ENCODE measurements around the gene LCTL. TPM values are rescaled to one million over a fixed set of nuclear protein-coding genes. Genes with fewer than 3 reads are reported as not detected.

Gene LCTL
- total and polyA plus RNA-seq, 2 of the 8 experiments (the other 6 are each of a cell fraction or from before 2014, with no cell fraction given), result 5.5 to 6.2 TPM

- Histone ChIP-seq H2BK12ac (ENCODE audit: low read depth, low read length) (no peak overlapping the region), H3K23ac (ENCODE audit: insufficient read length) (no peak overlapping the region), H2AFZ (ENCODE audit: low read length) (no peak overlapping the region), H2BK120ac (replicated peaks; ENCODE audit: low read depth, low read length) (no peak overlapping the region), H3K79me2 (ENCODE audit: control insufficient read depth in 1 of 2, insufficient read depth in 2 of 2, low read length in 2 of 2) (no peaks in the 10 kb centered on the region), H4K5ac (ENCODE audit: insufficient read length, low read depth, low read length) (no peak overlapping the region), H3K23me2 (ENCODE audit: low read depth, low read length) (no peaks in the 10 kb centered on the region; the same call in 1 of the 2 replicates), H2AK5ac (ENCODE audit: low read depth, low read length) (no peak overlapping the region), H3K79me1 (ENCODE audit: low read depth, low read length) (no peaks in the 10 kb centered on the region), H4K8ac (ENCODE audit: extremely low read depth, insufficient read depth, low read length) (no peak overlapping the region), H3K9ac (replicated peaks in 1 of 4; ENCODE audit: extremely low read depth in 1 of 4, low read depth in 3 of 4, low read length in 3 of 4) (no peak overlapping the region), H3K56ac (replicated peaks; ENCODE audit: insufficient read length, low read depth, low read length) (no peak overlapping the region), H3K9me3 (ENCODE audit: insufficient read depth in 2 of 2, low read depth in 1 of 2, low read length in 1 of 2) (no peaks in the 10 kb centered on the region), H3K18ac (ENCODE audit: extremely low read depth, low read length) (no peak overlapping the region), H2BK5ac (ENCODE audit: low read depth, low read length) (no peak overlapping the region), H3K27ac (ENCODE audit: low read depth, low read length) (no peak overlapping the region), H2BK15ac (ENCODE audit: low read length) (no peak overlapping the region), H3K4me2 (ENCODE audit: insufficient read depth in 1 of 2, low read depth in 2 of 2, low read length in 2 of 2) (no peak overlapping the region), H4K20me1 (replicated peaks in 1 of 2; ENCODE audit: control insufficient read depth in 1 of 2, insufficient read depth in 2 of 2, low read length in 2 of 2) (no peaks in the 10 kb centered on the region), H3K36me3 (ENCODE audit: control insufficient read depth in 2 of 4, insufficient read depth in 4 of 4, low read length in 3 of 4) (no peaks in the 10 kb centered on the region), H3K4me1 (replicated peaks in 1 of 4; ENCODE audit: control insufficient read depth in 3 of 4, insufficient read depth in 4 of 4, low read length in 3 of 4) (peaks cover 0 to 3% (median 1%) of the 10 kb centered on the region in 4 experiments; a peak in 2 of 7 replicates), H3K4me3 (ENCODE audit: extremely low read depth in 1 of 4, insufficient read depth in 2 of 4, low read depth in 3 of 4, low read length in 4 of 4) (no peak overlapping the region), H3K27me3 (replicated peaks in 1 of 4; ENCODE audit: control insufficient read depth in 3 of 4, extremely low read depth in 1 of 4, insufficient read depth in 3 of 4, low read length in 3 of 4) (no peaks in the 10 kb centered on the region), H4K91ac (replicated peaks; ENCODE audit: insufficient read length, low read length) (no peak overlapping the region), H3K4ac (replicated peaks; ENCODE audit: insufficient read length, low read depth, low read length) (no peak overlapping the region), H3K14ac (ENCODE audit: insufficient read length) (no peak overlapping the region), H2BK20ac (ENCODE audit: low read length) (no peak overlapping the region)
- DNase-seq (ENCODE audit: low read depth in 1 of 2, low spot score in 2 of 2) (no peak), FAIRE-seq (no peak)
- ChIA-PET POLR2A (ENCODE audit: partially characterized antibody) (interaction anchor here (1.0 kb wide), 1 partner anchor 90 kb away, joined by 3 read pairs; no protein-coding TSS in a partner anchor), CTCF (ENCODE audit: partially characterized antibody) (interaction anchor here (0.6 to 2.1 kb wide), 9 partner anchors 9 to 314 kb away, joined by 3 to 7 read pairs (median 4); partner anchors contain the start of gene LCTL)
- WGBS, 2 experiments (ENCODE audit: extremely low coverage in 1 of 2, insufficient coverage in 1 of 2, insufficient read length in 1 of 2, insufficient replicate concordance in 2 of 2, low coverage in 1 of 2, low lambda C conversion rate in 2 of 2, missing lambda C conversion rate in 1 of 2), result 90% methylated on average over 3 of the region's 3 CpGs; no CpG with 5 or more reads in 1 of the 2 experiments
- no peak for TF ChIP-seq RNF2 (IDR thresholded peaks at IDR 0.05; ENCODE audit: borderline replicate concordance, low read depth, low read length, missing control alignments, poor library complexity, severe bottlenecking)
- TF ChIP-seq SIX5 (IDR thresholded peaks at IDR 0.05; ENCODE audit: low read depth, low read length), result no peak
- TF ChIP-seq CEBPB (IDR thresholded peaks at IDR 0.05; ENCODE audit: low read depth, low read length), result no peak
- no peak for TF ChIP-seq SIN3A (conservative IDR thresholded peaks at IDR 0.05 in 1 of 2, IDR thresholded peaks at IDR 0.05 in 1 of 2; ENCODE audit: low read depth in 1 of 2, low read length in 2 of 2)
- TF ChIP-seq ASH2L (IDR thresholded peaks at IDR 0.05; ENCODE audit: low read length), result no peak
- TF ChIP-seq NANOG (IDR thresholded peaks at IDR 0.05; ENCODE audit: insufficient read depth, low read depth, low read length, poor library complexity, severe bottlenecking), result no peak
- TF ChIP-seq KDM5A (IDR thresholded peaks at IDR 0.05; ENCODE audit: low read length), result no peak
- no peak for TF ChIP-seq TAF1 (IDR thresholded peaks at IDR 0.05; ENCODE audit: low read depth, low read length)
- no peak for TF ChIP-seq KDM4A (IDR thresholded peaks at IDR 0.05; ENCODE audit: low read depth, low read length, severe bottlenecking)
- no peak for TF ChIP-seq CHD2 (IDR thresholded peaks at IDR 0.05; ENCODE audit: low read length)
- TF ChIP-seq SP4 (IDR thresholded peaks at IDR 0.05; ENCODE audit: low read length), result no peak
- no peak for TF ChIP-seq BACH1 (IDR thresholded peaks at IDR 0.05; ENCODE audit: low read length)
- no peak for TF ChIP-seq CHD1 (IDR thresholded peaks at IDR 0.05; ENCODE audit: low read depth, low read length)
- TF ChIP-seq RAD21 (IDR thresholded peaks at IDR 0.05 in 1 of 2, conservative IDR thresholded peaks at IDR 0.05 in 1 of 2; ENCODE audit: low read depth in 2 of 2, low read length in 2 of 2), result no peak
These were observed 27.5 kb upstream of the LCTL start for GRCh38 chr15:66593219-66593780.

All from H1 (cell line).